Hematopoietic multipotent progenitor cell treated with erythropoietin and hydrocortisone succinate and interleukin-3 and kit ligand, for 8 days (in vitro differentiated cells): Measurements from ENCODE around the gene RERE.
"Not testable (repeated sequence)": the region's sequence is repeated elsewhere in the genome, so short reads cannot be mapped to it uniquely, and the experiment has no call there.

ENCODE experiments used
- DNase-seq: peaks from one replicate; pipeline ENCODE4 v3.0.0-alpha.2; 2015

Gene RERE

DNA sequence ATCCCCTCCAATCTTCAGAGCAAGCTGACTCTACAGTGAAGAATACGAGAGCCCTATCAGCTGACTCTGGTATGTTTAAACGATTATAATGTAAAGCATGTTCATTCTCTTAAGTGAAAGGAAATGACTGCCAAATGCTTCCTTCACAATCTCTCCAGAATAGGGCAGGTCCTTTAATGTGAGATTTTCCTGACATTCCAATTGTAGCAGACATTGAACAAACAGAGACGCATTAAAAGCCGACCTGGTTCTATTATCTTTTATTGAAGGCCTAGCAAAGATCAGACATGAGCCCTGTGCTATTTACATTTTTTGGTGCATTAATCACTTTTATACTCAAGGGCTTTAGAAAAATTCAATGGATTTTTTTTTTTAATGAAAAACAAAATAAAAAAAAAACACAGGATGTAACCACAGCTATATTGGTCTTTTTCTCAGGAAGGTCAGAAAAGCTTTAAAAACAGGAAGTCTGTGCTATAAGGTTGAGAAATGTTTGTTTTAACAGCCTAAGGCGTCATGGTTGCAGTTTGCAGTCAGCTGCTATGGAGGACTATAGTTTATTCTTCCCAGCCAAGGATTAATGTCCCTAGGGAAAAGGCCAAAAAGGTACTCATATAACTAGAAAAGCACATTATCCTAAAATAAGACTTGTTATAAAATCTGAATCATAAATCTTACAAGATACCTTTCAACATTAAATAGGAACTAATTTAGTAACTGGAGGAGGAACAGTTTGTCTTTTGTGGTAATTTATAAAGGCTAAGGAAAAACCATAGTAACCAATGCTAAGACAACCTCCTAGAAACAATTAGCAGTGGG, 104.8 kb downstream of the RERE start:
- DNase-seq = peak; percentile 24

- no peak for DNase-seq
Observed at GRCh38 chr1:8711873-8712412, 105.5 kb downstream of the RERE start.

DNA sequence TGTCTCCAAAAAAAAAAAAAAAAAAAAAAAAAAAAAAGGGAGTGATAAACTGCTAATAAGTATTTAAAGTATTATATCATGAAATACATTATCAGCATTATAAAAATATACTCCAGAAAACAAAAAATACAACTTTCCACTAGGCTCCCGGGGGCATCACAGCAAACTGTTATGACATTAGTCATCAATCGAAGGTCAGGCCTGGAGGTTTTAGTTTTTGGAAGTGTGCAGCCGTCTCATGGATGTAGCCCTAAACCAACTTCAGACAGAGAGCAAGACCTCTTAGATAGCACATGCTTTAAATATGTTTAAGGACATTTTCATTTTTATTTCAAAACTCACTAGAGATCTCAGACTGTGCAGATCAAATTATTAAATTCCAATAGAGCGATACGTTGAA, 106.3 kb downstream of the RERE start:
- no peak for DNase-seq

DNA sequence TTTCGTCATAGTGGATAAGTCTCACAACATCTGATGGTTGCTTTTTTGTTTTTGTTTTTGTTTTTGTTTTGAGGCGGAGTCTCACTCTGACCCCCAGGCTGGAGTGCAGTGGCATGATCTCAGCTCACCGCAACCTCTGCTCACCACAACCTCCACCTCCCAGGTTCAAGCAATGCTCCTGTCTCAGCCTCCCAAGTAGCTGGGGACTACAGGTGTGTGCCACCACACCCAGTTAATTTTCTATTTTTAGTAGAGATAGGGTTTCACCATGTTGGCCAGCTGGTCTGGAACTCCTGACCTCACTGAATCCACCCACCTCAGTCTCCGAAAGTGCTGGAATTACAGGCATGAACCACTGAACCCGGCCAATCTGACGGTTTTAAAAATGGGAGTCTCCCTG, 109.2 kb downstream of the RERE start:
- no peak for DNase-seq

DNA sequence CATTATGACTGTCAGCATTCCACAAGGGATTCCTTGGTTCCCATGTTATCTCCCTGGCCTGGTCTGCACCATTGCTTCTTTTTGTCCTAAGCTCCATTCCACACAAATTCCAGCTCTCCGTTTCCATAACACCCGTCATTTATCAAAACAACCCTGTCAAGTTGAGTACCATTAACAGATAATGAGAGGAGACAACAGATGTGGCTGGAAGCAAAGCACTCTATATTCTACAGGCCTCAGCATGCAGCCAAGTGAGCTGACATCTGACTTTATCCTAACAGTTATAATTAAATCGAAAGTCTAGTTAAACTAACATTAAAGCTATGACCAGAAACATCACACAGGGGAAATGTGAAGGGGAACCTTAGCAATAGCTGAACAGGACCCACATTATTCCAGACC, 110.4 kb downstream of the RERE start:
- DNase-seq = no peak

DNA sequence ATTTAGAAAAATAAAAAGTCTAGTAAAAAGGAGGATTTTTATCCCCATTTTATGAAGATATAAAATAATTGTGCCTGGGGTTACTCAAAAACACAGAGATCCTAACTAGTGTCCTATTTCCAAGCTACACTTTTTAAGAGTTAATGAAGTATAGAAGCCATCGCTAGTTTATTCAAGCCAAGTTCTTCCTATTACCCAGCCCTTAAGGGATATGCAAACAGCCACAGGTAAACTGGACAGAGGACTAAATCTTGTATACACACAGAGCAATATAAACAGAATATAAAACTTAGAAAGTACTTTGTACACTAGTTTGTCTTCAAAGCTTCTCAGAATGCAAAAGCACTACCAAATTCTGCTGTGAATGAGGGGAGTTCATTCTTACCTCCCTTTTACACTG, 111.1 kb downstream of the RERE start:
- no peak for DNase-seq

- no peak for DNase-seq
Observed at GRCh38 chr1:8704866-8705506, 112.5 kb downstream of the RERE start.

GRCh38 chr1:8702850-8703810, 114.3 kb downstream of the RERE start:
- DNase-seq = peak; percentile 87

DNA sequence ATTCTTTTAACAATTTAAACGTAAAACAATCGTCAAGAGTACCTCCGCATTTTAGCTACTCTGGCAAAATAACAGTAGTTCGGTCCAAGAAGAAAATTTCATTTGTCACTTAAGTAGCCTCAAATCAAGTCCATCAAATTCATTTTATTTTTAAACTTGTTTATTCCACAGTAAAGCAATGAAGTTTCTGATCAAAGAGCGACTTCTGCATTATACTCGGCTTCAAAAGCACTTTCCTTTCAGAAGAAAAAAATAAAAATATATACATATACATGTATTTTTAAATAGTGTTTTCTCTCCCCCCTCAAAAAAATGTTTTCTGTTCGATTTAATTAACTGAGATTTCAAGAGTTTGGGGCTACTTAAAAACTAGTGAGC, 115.0 kb downstream of the RERE start:
- DNase-seq = peak; percentile 25

DNA sequence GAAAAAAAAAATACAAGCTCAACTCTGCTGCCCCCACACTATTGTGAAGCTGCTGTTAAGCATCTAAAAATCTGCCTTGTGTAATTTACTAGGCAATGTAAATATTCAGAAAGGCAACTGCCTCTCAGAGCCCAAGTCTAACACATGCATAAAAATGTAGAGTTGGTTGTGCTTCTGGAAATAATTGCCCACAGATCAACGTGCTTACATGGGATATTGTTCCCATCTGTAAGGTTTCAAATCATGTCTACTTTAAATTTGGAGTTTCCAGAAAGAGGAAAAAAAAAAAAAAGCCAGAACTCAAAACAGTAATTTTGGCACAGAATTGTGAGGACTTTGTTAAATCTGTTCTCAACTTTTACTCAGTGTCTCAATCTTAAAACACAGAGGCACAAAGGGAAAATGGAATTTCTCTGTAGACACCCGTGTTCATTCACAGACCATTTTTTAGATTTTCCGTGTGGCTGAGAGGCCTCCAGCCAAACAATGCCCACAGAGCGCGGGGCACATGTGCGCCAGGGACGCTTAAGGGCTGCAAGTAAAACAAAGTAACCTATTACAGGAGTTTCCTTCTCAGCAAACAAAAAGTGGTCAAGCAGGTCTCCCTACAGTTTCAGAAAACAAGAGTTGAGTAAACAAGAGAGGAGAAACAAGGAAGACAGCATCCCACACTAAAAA, 115.5 kb downstream of the RERE start:
- peak; percentile 43 for DNase-seq

DNA sequence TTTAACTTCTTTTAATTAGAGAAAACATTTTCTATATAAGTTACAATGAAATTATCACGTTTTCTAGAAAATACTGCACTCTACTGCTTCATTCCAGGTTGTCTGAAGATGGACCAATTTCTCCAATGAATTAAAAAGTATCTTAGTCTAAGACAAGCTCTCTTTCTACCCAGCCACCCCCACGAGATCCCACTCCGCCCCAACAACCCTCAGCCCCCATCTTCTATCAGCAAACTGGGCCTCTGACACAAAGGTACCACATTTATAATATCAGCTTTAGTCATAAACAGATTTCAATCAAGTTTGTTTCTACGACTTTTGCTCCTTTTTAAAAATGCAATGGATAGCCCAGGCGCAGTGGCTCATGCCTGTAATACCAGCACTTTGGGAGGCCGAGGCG, 117.8 kb downstream of the RERE start:
- no peak for DNase-seq

DNA sequence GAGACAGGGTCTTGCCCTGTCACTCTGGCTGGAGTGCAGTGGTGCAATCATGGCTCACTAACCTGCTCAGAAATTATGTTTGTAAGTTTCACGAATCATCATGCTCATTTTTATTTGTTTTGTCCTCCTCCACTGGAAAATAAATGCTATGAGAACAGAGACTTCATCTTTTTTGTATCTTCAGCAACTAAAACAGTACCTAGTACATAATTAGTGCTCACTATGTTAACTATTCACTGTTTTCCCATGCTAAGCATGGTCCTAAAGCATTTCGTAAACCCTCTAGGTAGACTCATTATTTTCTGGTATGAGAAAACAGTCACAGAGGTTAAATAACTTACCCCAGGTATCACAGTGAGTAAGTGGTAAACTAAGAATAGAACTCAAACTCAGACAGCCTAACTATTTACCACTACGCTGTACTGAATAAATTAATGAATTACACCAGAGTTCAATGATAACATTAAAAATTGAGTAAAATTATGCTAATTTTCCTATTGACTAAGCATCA, 118.4 kb downstream of the RERE start:
- no peak for DNase-seq

DNA sequence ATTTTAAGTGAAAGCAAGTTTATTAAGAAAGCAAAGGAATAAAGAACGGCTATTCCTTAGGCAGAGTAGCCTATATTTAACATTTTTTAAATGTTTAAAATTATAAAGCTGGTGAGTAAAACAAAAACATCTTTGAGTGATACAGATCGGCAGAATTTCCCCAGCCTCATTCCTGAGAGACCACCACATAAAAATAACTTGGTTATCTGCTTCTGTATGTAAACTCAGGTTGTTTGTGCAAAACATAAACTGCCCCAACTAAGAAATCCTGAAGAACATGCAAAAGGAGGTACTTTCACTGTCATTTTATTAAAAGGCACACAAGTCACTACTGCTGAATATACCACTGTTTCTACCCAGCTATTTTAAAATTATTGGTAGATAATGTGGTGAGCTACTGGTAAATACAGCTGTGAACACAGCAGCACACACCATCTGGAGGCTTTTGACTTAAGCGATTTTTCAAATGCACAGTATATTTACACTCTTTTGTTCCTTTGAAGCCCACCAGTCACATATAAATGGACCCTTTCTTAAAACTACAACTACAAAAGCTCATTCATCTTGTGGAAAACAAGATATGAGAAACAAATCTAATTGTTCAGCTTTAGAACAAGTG, 119.3 kb downstream of the RERE start:
- no peak for DNase-seq

DNA sequence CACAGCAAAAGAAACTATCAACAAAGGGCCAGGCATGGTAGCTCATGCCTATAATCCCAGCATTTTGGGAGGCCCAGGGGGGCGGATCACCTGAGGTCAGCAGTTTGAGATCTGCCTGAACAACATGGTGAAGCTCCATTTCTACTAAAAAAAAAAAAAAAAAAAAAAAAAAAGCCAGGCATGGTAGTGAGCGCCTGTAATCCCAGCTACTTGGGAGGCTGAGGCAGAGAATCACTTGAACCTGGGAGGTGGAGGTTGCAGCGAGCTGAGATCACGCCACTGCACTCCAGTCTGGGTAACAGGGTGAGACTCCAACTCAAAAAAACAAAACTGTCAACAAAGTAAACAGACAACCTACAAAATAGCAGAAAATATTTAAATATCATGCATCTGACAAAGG, 122.0 kb downstream of the RERE start:
- not testable (repeated sequence) for DNase-seq

- peak; percentile 55 for DNase-seq
Observed at GRCh38 chr1:8693107-8693506, 124.3 kb downstream of the RERE start.

DNA sequence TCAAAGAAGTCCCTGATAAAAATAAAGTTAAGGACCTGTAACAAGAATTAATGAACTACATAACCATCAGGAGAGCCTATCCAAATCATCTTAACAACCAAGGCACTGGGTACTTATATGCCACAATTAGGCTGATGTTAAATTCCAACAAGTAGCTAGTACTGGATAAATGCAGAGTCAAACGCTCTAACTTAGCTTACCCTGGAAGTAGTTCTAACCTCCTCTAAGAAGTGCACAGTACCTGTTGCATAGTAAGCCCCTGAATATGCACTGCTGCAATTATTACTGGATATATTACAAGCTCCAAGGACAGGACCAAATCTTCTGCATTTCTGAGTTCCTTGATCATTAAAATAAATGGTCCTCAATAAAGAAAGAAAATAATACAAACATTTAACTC, 125.8 kb downstream of the RERE start:
- no peak for DNase-seq

GRCh38 chr1:8690253-8690525, 127.3 kb downstream of the RERE start:
- no peak for DNase-seq

- DNase-seq = no peak
Observed at GRCh38 chr1:8689431-8690252, 127.8 kb downstream of the RERE start.

DNA sequence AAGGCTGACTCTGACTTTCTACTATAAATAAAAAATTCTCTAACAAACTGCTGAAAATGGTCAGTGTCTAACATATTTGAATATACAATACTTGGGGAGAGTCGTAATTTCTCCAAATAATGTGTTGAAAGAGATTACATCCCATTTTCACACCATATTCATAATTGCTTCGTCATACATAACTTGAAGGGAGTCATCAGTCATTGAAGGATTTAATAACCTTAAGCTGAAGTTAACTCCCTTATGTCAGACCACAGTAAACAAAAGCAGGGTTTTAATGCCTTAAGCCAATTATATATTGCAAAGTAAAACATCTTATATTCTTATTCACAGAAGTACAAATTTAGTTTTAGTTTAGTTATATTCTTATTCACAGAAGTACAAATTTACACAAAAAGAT, 129.9 kb downstream of the RERE start:
- DNase-seq = no peak

DNA sequence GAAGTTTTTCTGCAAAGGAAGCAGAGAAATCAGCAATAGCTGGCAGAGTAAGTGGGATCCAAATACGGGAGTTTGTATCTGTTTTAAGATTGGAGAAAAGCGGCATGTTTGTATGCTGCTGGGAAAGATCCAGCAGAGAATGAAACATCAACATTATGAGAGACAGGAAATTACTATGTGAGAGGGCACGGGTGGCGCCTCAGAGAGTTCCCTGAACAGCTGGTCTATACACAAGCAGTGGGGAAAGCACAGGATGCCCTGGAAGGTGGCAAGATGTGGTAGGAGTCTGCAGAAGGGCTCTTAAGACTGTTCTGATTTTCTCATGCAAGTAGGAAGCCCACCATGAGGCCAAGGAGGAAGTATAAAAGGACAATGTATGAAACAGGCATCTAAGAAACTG, 130.4 kb downstream of the RERE start:
- DNase-seq = no peak

DNA sequence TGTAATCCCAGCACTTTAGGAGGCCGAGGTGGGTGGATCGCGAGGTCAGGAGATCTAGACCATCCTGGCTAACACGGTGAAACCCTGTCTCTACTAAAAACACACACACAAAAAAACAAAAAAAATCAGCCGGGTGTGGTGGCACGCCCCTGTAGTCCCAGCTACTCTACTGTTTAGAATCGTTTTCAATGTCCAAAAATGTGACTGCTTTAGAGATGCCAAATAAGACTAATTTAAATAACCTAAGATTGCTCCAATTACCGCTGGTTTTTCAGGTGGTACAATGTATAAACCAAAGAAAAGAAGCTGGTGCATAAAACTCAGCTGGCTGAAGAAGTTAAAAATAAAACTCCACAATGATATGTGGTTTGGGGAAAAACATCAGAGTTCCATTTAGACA, 132.0 kb downstream of the RERE start:
- DNase-seq = no peak
